Breast epithelium (tissue), 4 donors: ENCODE measurements around the gene PYGB. TPM values are rescaled to one million over a fixed set of nuclear protein-coding genes. Genes with fewer than 3 reads are reported as not detected.

Experiments used
- DNase-seq, 2 donors: peaks; one replicate each; pipeline ENCODE4 v3.0.0-alpha.2; 2019; ENCODE audit warnings: low spot score in 2 of 2
- H3K27ac ChIP-seq, 2 donors: fragments of 200-600 bp; sonication (generic) in 1 of 2; one replicate each; pipeline ENCODE4 v1.5.1; 2016 to 2019; ENCODE audit warnings: mild to moderate bottlenecking in 1 of 2
- H3K27me3 ChIP-seq, 2 donors: fragments of 200-600 bp; sonication (generic) in 1 of 2; one replicate each; pipeline versions ENCODE4 v1.5.1 to v1.6.0; 2017 to 2019; ENCODE audit warnings: control low read depth in 1 of 2, mild to moderate bottlenecking in 1 of 2
- H3K36me3 ChIP-seq: fragments of 200-600 bp; one replicate; pipeline ENCODE4 v1.5.1; 2019
- H3K4me1 ChIP-seq, 2 donors: fragments of 200-600 bp; sonication (generic); one replicate each; pipeline ENCODE4 v1.5.1; 2016 to 2019; ENCODE audit warnings: control low read depth in 1 of 2
- H3K4me3 ChIP-seq, 3 donors: fragments of 200-600 bp; sonication (generic); 1 replicate in 2 of 3; 2 replicates in 1 of 3; pipeline ENCODE4 v1.5.1; 2016 to 2019; ENCODE audit warnings: mild to moderate bottlenecking in 3 of 3, moderate library complexity in 2 of 3
- H3K9me3 ChIP-seq, 2 donors: fragments of 200-600 bp; sonication (generic) in 1 of 2; one replicate each; pipeline ENCODE4 v1.5.1; 2016 to 2019; ENCODE audit warnings: control low read depth in 1 of 2
- CTCF ChIP-seq, 3 donors: fragments of 450-650 bp; IDR thresholded peaks; one replicate each; pipeline ENCODE4 v1.5.1; 2016 to 2017; ENCODE audit warnings: antibody characterized with exemption in 3 of 3, mild to moderate bottlenecking in 3 of 3, moderate library complexity in 3 of 3
- POLR2A ChIP-seq: fragments of 450-650 bp; IDR thresholded peaks from one replicate; pipeline ENCODE4 v1.6.1; 2016; ENCODE audit warnings: antibody characterized with exemption, mild to moderate bottlenecking, moderate library complexity
- POLR2AphosphoS5 ChIP-seq, 3 donors: sonication (generic); formaldehyde crosslinking; IDR thresholded peaks; one replicate each; pipeline ENCODE4 v1.6.1; 2017; ENCODE audit warnings: antibody characterized with exemption in 3 of 3
- intact Hi-C: fragments of 100-400 bp; cut with DNase I; formaldehyde crosslinking; loops from one replicate; pipeline ENCODE4 v1.15.1; 2023; ENCODE audit warnings: low total_unique reads
- total RNA-seq, 3 donors: library from RNA; depleted of rRNA; stranded (reverse); fragments of >200 nt; gene quantifications; one replicate each; pipeline ENCODE4 v1.1.0, GENCODE V29; 2016

Gene PYGB
- total RNA-seq, 3 donors from 2014 or later, result 95.7 to 128 (median 121) TPM

- H3K27ac ChIP-seq, result no peak overlapping the region
- DNase-seq, result peak; percentile 37 to 76
- TF ChIP-seq CTCF (IDR thresholded peaks at IDR 0.05) (no peak), POLR2AphosphoS5 (IDR thresholded peaks at IDR 0.05) (no peak), POLR2A (no peak)
- no peaks in the 10 kb centered on the region for H3K9me3 ChIP-seq
- H3K4me3 ChIP-seq, result no peak overlapping the region
- no peaks in the 10 kb centered on the region for H3K27me3 ChIP-seq
- peaks cover 20% of the 10 kb centered on the region for H3K36me3 ChIP-seq
- intact Hi-C loops, result no loop called here
- H3K4me1 ChIP-seq, result peaks cover 0 to 9% of the 10 kb centered on the region in 2 donors
These were observed 33.7 kb downstream of the PYGB start for GRCh38 chr20:25281541-25281991.

GRCh38 chr20:25282034-25282781 lies 34.3 kb downstream of the PYGB start:
- intact Hi-C loops, result no loop called here
- TF ChIP-seq POLR2AphosphoS5 (IDR thresholded peaks at IDR 0.05), result no peak
- no peak for TF ChIP-seq POLR2A
- TF ChIP-seq CTCF (IDR thresholded peaks at IDR 0.05), result no peak
- Histone ChIP-seq H3K9me3 (no peaks in the 10 kb centered on the region), H3K4me3 (no peak overlapping the region), H3K27me3 (no peaks in the 10 kb centered on the region), H3K36me3 (peaks cover 18% of the 10 kb centered on the region), H3K27ac (peak overlapping the region in 1 of 2 donors; percentile 14), H3K4me1 (peaks cover 0 to 9% of the 10 kb centered on the region in 2 donors)
- DNase-seq, result peak; percentile 15 to 44

GRCh38 chr20:25282796-25283195 lies 34.9 kb downstream of the PYGB start:
- intact Hi-C loops, result no loop called here
- TF ChIP-seq POLR2A (no peak), CTCF (IDR thresholded peaks at IDR 0.05) (no peak), POLR2AphosphoS5 (IDR thresholded peaks at IDR 0.05) (no peak)
- Histone ChIP-seq H3K4me1 (peaks cover 0 to 9% of the 10 kb centered on the region in 2 donors), H3K27me3 (no peaks in the 10 kb centered on the region), H3K27ac (no peak overlapping the region), H3K4me3 (no peak overlapping the region), H3K36me3 (peaks cover 15% of the 10 kb centered on the region), H3K9me3 (no peaks in the 10 kb centered on the region)
- DNase-seq, result peak; percentile 14 to 47

- Histone ChIP-seq H3K4me1 (peaks cover 0 to 9% of the 10 kb centered on the region in 2 donors), H3K4me3 (no peak overlapping the region), H3K36me3 (peaks cover 15% of the 10 kb centered on the region), H3K9me3 (no peaks in the 10 kb centered on the region), H3K27ac (no peak overlapping the region), H3K27me3 (no peaks in the 10 kb centered on the region)
- TF ChIP-seq POLR2AphosphoS5 (IDR thresholded peaks at IDR 0.05), result no peak
- no peak for TF ChIP-seq CTCF (IDR thresholded peaks at IDR 0.05)
- TF ChIP-seq POLR2A, result no peak
- DNase-seq, result peak; percentile 13 to 47
- intact Hi-C loops, result no loop called here
These were observed 35.5 kb downstream of the PYGB start for GRCh38 chr20:25283221-25283951.

GRCh38 chr20:25284131-25284601 lies 36.3 kb downstream of the PYGB start:
- Histone ChIP-seq H3K9me3 (no peaks in the 10 kb centered on the region), H3K27ac (no peak overlapping the region), H3K27me3 (no peaks in the 10 kb centered on the region), H3K4me3 (no peak overlapping the region), H3K36me3 (peaks cover 15% of the 10 kb centered on the region), H3K4me1 (peaks cover 0 to 9% of the 10 kb centered on the region in 2 donors)
- DNase-seq, result peak; percentile 15 to 40
- intact Hi-C loops, result no loop called here
- TF ChIP-seq POLR2A, result no peak
- no peak for TF ChIP-seq CTCF (IDR thresholded peaks at IDR 0.05)
- TF ChIP-seq POLR2AphosphoS5 (IDR thresholded peaks at IDR 0.05), result no peak
